PC-3 (cell line): ENCODE measurements around the gene EHD4. TPM values are rescaled to one million over a fixed set of nuclear protein-coding genes. Genes with fewer than 3 reads are reported as not detected.

Experiments
- ATAC-seq: fragments of 200-7000 bp; cut with Tn5 transposase; 2 replicates; pipeline ENCODE4 v1.9.1; 2020; ENCODE audit warnings: mild to moderate bottlenecking, moderate library complexity
- BruUV-seq: library from RNA; stranded (reverse); fragments of 400-500 nt; replicated peaks from 2 replicates; lab custom pipeline; 2021; lab: Mats Ljungman, UMichigan
- CTCF ChIA-PET: fragments of 300-600 bp; sonication (Branson Sonifier 250); formaldehyde crosslinking; loops from one replicate; lab custom pipeline; 2022; ENCODE audit warnings: antibody characterized with exemption; lab: Charles Lee
- POLR2A ChIA-PET: fragments of 300-600 bp; sonication (Branson Sonifier 250); formaldehyde crosslinking; loops from one replicate; lab custom pipeline; 2022; ENCODE audit warnings: antibody characterized with exemption; ENCODE audit not compliant: unreplicated experiment; lab: Charles Lee
- DNase-seq: peaks from one replicate; pipeline ENCODE4 v3.0.0-alpha.2; 2015
- H2AFZ ChIP-seq: fragments of 300-600 bp; sonication (generic); 2 replicates; pipeline ENCODE4 v1.6.0; 2016; ENCODE audit warnings: antibody characterized with exemption, low read length
- H3F3A ChIP-seq: fragments of 300-600 bp; sonication (generic); one replicate; pipeline ENCODE4 v1.6.0; 2017; ENCODE audit warnings: antibody characterized with exemption, low read length, control low read depth, mild to moderate bottlenecking; ENCODE audit not compliant: unreplicated experiment
- H3K27ac ChIP-seq: fragments of 300-600 bp; sonication (generic); 2 replicates; pipeline ENCODE4 v1.5.1; 2016; ENCODE audit warnings: mild to moderate bottlenecking, low read length
- H3K27me3 ChIP-seq: fragments of 300-600 bp; sonication (generic); 2 replicates; pipeline ENCODE4 v1.6.1; 2016; ENCODE audit warnings: low read length, mixed read lengths
- H3K36me3 ChIP-seq: fragments of 300-600 bp; sonication (generic); 2 replicates; pipeline ENCODE4 v1.6.1; 2016; ENCODE audit warnings: low read depth, mixed run types, low read length, mixed read lengths
- H3K4me1 ChIP-seq: fragments of 300-600 bp; sonication (generic); 2 replicates; pipeline ENCODE4 v1.5.1; 2016; ENCODE audit warnings: low read length; ENCODE audit not compliant: insufficient read depth
- H3K4me2 ChIP-seq: fragments of 300-600 bp; sonication (generic); 2 replicates; pipeline ENCODE4 v1.6.0; 2016; ENCODE audit warnings: low read length
- H3K4me3 ChIP-seq: fragments of 300-600 bp; sonication (generic); 2 replicates; pipeline ENCODE4 v1.5.1; 2016; ENCODE audit warnings: mild to moderate bottlenecking, low read length, mixed read lengths
- H3K79me2 ChIP-seq: fragments of 300-600 bp; sonication (generic); 2 replicates; pipeline ENCODE4 v1.6.1; 2017; ENCODE audit warnings: low read length, mixed read lengths
- H3K9ac ChIP-seq: fragments of 300-600 bp; sonication (generic); 2 replicates; pipeline ENCODE4 v1.6.0; 2016; ENCODE audit warnings: mild to moderate bottlenecking, low read length
- H3K9me2 ChIP-seq: fragments of 300-600 bp; sonication (generic); replicated peaks from 2 replicates; pipeline ENCODE4 v1.6.1; 2016; ENCODE audit warnings: mixed run types, low read length, mixed read lengths
- H3K9me3 ChIP-seq: fragments of 300-600 bp; sonication (generic); 2 replicates; pipeline ENCODE4 v1.6.1; 2016; ENCODE audit warnings: low read length, mixed read lengths
- H4K20me1 ChIP-seq: fragments of 300-600 bp; sonication (generic); 2 replicates; pipeline ENCODE4 v1.6.1; 2016; ENCODE audit warnings: low read length, mixed read lengths
- CTCF ChIP-seq: fragments of 300-600 bp; sonication (generic); conservative IDR thresholded peaks from 2 replicates; pipeline ENCODE4 v1.5.1; 2017; ENCODE audit warnings: antibody characterized with exemption, low read depth, mild to moderate bottlenecking, low read length
- EZH2 ChIP-seq: fragments of 300-600 bp; sonication (generic); IDR thresholded peaks from one replicate; pipeline ENCODE4 v1.6.1; 2017; ENCODE audit warnings: antibody characterized with exemption, mild to moderate bottlenecking, low read length; ENCODE audit not compliant: unreplicated experiment
- EZH2phosphoT487 ChIP-seq: fragments of 300-600 bp; sonication (generic); IDR thresholded peaks from 2 replicates; pipeline ENCODE4 v1.6.1; 2018; ENCODE audit warnings: mild to moderate bottlenecking, antibody characterized with exemption, low read length, borderline replicate concordance
- intact Hi-C: fragments of 100-400 bp; cut with micrococcal nuclease; formaldehyde crosslinking; loops from 2 replicates; pipeline ENCODE4 v1.9.0; 2023
- total RNA-seq: library from RNA; depleted of rRNA; stranded (reverse); fragments of >200 nt; gene quantifications from 2 replicates; pipeline ENCODE4 v1.2.3, GENCODE V29; 2014

The EHD4 gene
- total RNA-seq, 1 experiment from 2014 or later, result 57.8 TPM

DNA sequence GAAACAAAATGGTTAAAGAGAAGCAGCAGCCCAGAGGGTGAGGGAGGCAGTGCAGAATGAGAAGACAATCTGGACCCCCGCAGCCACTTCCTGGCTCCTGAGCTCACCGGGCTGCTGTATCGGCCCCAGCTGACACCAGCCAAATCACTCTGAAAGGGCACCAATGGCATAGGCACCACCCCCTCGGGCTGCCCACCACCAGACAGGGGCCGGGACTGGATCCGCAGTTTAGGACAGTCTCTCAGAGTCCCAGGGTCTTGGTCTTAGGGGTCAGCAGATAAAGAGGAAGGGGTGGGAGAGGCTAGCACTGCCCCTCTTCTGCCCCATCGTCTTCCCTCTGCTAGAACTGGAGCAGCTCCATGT, 17.9 kb upstream of the EHD4 start:
- H3K9me2 ChIP-seq, result no peaks in the 10 kb centered on the region
- no peaks in the 10 kb centered on the region for H3K79me2 ChIP-seq
- no peak overlapping the region for H3K4me2 ChIP-seq
- DNase-seq, result no peak
- no peak for TF ChIP-seq EZH2
- no peak for TF ChIP-seq CTCF
- TF ChIP-seq EZH2phosphoT487, result no peak
- H3K36me3 ChIP-seq, result no peaks in the 10 kb centered on the region
- no peak overlapping the region for H2AFZ ChIP-seq
- intact Hi-C loops, result no loop called here
- H3K9me3 ChIP-seq, result no peaks in the 10 kb centered on the region
- H3K27me3 ChIP-seq, result no peaks in the 10 kb centered on the region
- BruUV-seq, result no TSS peak
- H3K4me1 ChIP-seq, result no peaks in the 10 kb centered on the region
- no peak for ATAC-seq
- ChIA-PET POLR2A (no interaction called here), CTCF (interaction anchor here (0.9 to 1.9 kb wide), 2 partner anchors 67 to 149 kb away, joined by 3 to 14 read pairs; no protein-coding TSS in a partner anchor)
- H4K20me1 ChIP-seq, result no peaks in the 10 kb centered on the region
- no peak overlapping the region for H3K4me3 ChIP-seq
- H3K27ac ChIP-seq, result no peak overlapping the region
- H3K9ac ChIP-seq, result no peak overlapping the region
- H3F3A ChIP-seq, result no peaks in the 10 kb centered on the region

DNA sequence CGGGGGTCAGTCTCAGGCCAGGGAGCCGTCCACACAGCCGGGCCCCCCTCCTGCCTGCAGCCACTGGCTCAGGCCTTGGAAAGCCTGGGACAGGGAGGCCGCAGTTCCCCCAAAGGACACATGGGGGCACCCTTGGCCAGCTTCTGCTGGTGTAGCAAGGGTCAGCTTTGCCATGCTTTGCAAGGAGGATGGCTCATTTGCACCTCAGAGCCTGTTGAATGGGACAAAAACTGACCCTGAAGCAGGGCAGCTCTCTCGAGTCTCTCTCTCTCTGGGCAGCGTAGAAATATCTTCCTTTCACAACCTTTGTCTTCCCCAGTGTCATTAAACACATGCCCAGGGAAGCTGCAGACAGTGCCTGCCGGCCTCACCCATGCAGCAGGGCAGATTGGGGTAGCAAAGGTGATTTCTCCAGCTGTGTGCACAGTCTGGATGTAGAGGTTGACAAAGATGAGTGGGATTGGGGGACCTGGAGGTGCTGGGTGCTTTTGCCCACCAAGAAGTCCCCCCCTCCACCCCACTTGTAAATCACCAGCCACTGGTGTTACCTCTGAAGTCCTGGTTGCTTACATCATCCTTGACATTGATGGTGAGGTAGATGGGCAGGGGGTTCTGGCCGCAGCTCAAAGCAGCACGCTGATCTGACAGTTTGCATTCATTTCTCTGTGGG, 17.4 kb upstream of the EHD4 start:
- Histone ChIP-seq H3K4me2 (no peak overlapping the region), H3K27me3 (no peaks in the 10 kb centered on the region), H3K36me3 (no peaks in the 10 kb centered on the region), H3K9ac (no peak overlapping the region), H3K79me2 (no peaks in the 10 kb centered on the region), H2AFZ (no peak overlapping the region), H3K4me3 (no peak overlapping the region), H4K20me1 (no peaks in the 10 kb centered on the region), H3K27ac (no peak overlapping the region), H3K9me2 (no peaks in the 10 kb centered on the region), H3K9me3 (no peaks in the 10 kb centered on the region), H3F3A (no peaks in the 10 kb centered on the region), H3K4me1 (no peaks in the 10 kb centered on the region)
- ATAC-seq, result peak; percentile 98
- ChIA-PET CTCF (interaction anchor here (0.9 to 1.9 kb wide), 2 partner anchors 67 to 150 kb away, joined by 3 to 14 read pairs; no protein-coding TSS in a partner anchor), POLR2A (no interaction called here)
- DNase-seq, result peak; percentile 91
- intact Hi-C loops, result loop anchor here (1.0 kb wide), 1 partner anchor 68 kb away; no protein-coding TSS in a partner anchor
- BruUV-seq, result no TSS peak
- TF ChIP-seq CTCF (peak; percentile 97), EZH2phosphoT487 (no peak)

DNA sequence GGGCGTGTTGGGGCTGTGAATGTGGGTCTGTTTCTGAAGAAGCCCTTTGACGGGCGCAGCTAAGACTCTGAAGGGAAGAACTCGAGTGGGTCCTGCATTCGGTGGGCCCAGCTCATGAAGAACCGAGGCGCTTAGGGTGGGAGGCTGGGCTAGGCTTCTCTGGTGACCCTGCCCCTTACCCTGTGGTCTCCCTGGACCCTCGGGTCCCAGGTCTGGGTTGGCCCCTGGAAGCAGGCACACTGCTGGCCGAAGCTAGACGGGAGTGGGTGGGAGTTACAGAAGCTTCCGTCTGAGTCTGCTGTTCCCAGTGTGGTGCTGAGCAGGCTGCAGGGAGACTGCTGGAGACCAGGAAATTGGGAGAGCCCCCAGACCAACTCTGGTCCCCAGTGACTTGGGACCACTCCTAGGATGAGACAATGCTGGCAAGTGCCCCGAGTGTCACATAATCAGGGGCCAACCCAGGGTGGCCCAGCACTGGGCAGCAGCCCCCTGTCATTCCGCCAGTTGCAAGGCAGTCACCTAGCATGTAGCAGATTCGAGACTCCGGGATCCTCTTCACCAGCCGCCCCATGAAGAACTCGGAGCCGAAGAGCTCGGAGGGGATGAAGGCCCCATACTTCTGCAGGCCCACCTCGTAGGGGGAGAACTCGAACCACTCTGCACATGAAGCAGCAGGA, 16.7 kb upstream of the EHD4 start:
- no peak overlapping the region for H3K4me3 ChIP-seq
- H3K9ac ChIP-seq, result no peak overlapping the region
- H2AFZ ChIP-seq, result no peak overlapping the region
- no peaks in the 10 kb centered on the region for H3K9me2 ChIP-seq
- ChIA-PET CTCF (interaction anchor here (0.9 to 1.9 kb wide), 2 partner anchors 68 to 150 kb away, joined by 3 to 14 read pairs; no protein-coding TSS in a partner anchor), POLR2A (no interaction called here)
- no peaks in the 10 kb centered on the region for H3K79me2 ChIP-seq
- H3K4me2 ChIP-seq, result no peak overlapping the region
- H3F3A ChIP-seq, result no peaks in the 10 kb centered on the region
- H3K36me3 ChIP-seq, result no peaks in the 10 kb centered on the region
- H3K27me3 ChIP-seq, result no peaks in the 10 kb centered on the region
- ATAC-seq, result no peak
- no peaks in the 10 kb centered on the region for H4K20me1 ChIP-seq
- H3K9me3 ChIP-seq, result no peaks in the 10 kb centered on the region
- no peak for DNase-seq
- no peak for TF ChIP-seq EZH2
- TF ChIP-seq CTCF, result no peak
- no peak for TF ChIP-seq EZH2phosphoT487
- intact Hi-C loops, result loop anchor here (1.0 kb wide), 1 partner anchor 68 kb away; no protein-coding TSS in a partner anchor
- no peak overlapping the region for H3K27ac ChIP-seq
- no TSS peak for BruUV-seq
- no peaks in the 10 kb centered on the region for H3K4me1 ChIP-seq
